Astrocyte of the spinal cord (primary cell): ENCODE results near the gene PCSK5.

Experiments
- DNase-seq: peaks from one replicate; pipeline ENCODE4 v3.0.0; 2011; ENCODE audit warnings: low read depth, low spot score
- H3K4me3 ChIP-seq: 2 replicates; pipeline ENCODE4 v1.5.1; 2011; ENCODE audit warnings: low read depth, mild to moderate bottlenecking, low read length, moderate library complexity
- CTCF ChIP-seq: IDR thresholded peaks from 2 replicates; pipeline ENCODE4 v1.5.1; 2012; ENCODE audit warnings: low read depth, mild to moderate bottlenecking, low read length, inconsistent platforms
- in situ Hi-C: cut with HindIII; loops from 2 replicates; pipeline ENCODE4 v1.10.0; 2017; ENCODE audit warnings: low sequenced_read_pairs

Gene PCSK5

GRCh38 chr9:76370396-76371023 lies 480.0 kb downstream of the PCSK5 start:
- no peak for TF ChIP-seq CTCF
- in situ Hi-C loops = no loop called here
- DNase-seq = no peak

GRCh38 chr9:76371901-76372300 lies 481.4 kb downstream of the PCSK5 start:
- in situ Hi-C loops = no loop called here
- TF ChIP-seq CTCF = no peak
- H3K4me3 ChIP-seq = no peak overlapping the region
- DNase-seq = peak; percentile 38

More at GRCh38 chr9:76370396-76371023, 480.0 kb downstream of the PCSK5 start:
- H3K4me3 ChIP-seq = no peak overlapping the region

GRCh38 chr9:76372336-76372735 lies 481.9 kb downstream of the PCSK5 start:
- in situ Hi-C loops = no loop called here
- DNase-seq = peak; percentile 13

GRCh38 chr9:76373173-76373783 lies 482.8 kb downstream of the PCSK5 start:
- in situ Hi-C loops = no loop called here
- TF ChIP-seq CTCF = no peak
- no peak overlapping the region for H3K4me3 ChIP-seq
- peak; percentile 42 for DNase-seq

More at GRCh38 chr9:76372336-76372735, 481.9 kb downstream of the PCSK5 start:
- TF ChIP-seq CTCF = no peak
- no peak overlapping the region for H3K4me3 ChIP-seq

GRCh38 chr9:76373784-76374474 lies 483.5 kb downstream of the PCSK5 start:
- no peak for DNase-seq
- no peak overlapping the region for H3K4me3 ChIP-seq
- in situ Hi-C loops = no loop called here
- TF ChIP-seq CTCF = no peak

- H3K4me3 ChIP-seq = no peak overlapping the region
- TF ChIP-seq CTCF = no peak
- DNase-seq = peak; percentile 83
- in situ Hi-C loops = no loop called here
Observed at GRCh38 chr9:76374783-76375559, 484.5 kb downstream of the PCSK5 start.
